WTC11 (cell line): ENCODE measurements around the gene DEFB110.

ENCODE experiments used
- ATF3 ChIP-seq: sonication (generic); formaldehyde crosslinking; conservative IDR thresholded peaks from 2 replicates; pipeline ENCODE4 v1.8.1; 2022; ENCODE audit warnings: mild to moderate bottlenecking, missing genetic modification reagents
- CBFB ChIP-seq: sonication (generic); formaldehyde crosslinking; IDR thresholded peaks from 2 replicates; pipeline ENCODE4 v1.8.1; 2022; ENCODE audit warnings: mild to moderate bottlenecking, low read depth, missing genetic modification reagents
- CTCF ChIP-seq: fragments of 200-600 bp; IDR thresholded peaks from 2 replicates; pipeline ENCODE4 v1.8.0; 2022; ENCODE audit warnings: antibody characterized with exemption
- ELF4 ChIP-seq: sonication (generic); formaldehyde crosslinking; IDR thresholded peaks from 2 replicates; pipeline ENCODE4 v1.8.1; 2022; ENCODE audit warnings: low read depth, mild to moderate bottlenecking, moderate library complexity, missing genetic modification reagents
- MAX ChIP-seq: sonication (generic); formaldehyde crosslinking; IDR thresholded peaks from 2 replicates; pipeline ENCODE4 v1.8.0; 2022; ENCODE audit warnings: mild to moderate bottlenecking, missing genetic modification reagents
- TEAD4 ChIP-seq: sonication (generic); formaldehyde crosslinking; IDR thresholded peaks from 2 replicates; pipeline ENCODE4 v1.8.0; 2022; ENCODE audit warnings: mild to moderate bottlenecking, missing genetic modification reagents
- USF2 ChIP-seq: sonication (generic); formaldehyde crosslinking; IDR thresholded peaks from 2 replicates; pipeline ENCODE4 v1.8.1; 2023; ENCODE audit warnings: mild to moderate bottlenecking, missing genetic modification reagents, moderate library complexity

GRCh38 chr6:50070101-50070500, 48.3 kb upstream of the DEFB110 start:
- TF ChIP-seq CTCF = no peak
- no peak for TF ChIP-seq TEAD4
- no peak for TF ChIP-seq CBFB (CRISPR knock-in tag)
- no peak for TF ChIP-seq MAX
- TF ChIP-seq ELF4 (CRISPR knock-in tag) = no peak
- no peak for TF ChIP-seq USF2 (CRISPR knock-in tag)
- no peak for TF ChIP-seq ATF3 (CRISPR knock-in tag)
